ENCODE results near the gene MPC1L. TPM values are rescaled to one million over a fixed set of nuclear protein-coding genes. Genes with fewer than 3 reads are reported as not detected.

Gene MPC1L
- total RNA-seq, 3 donors from 2014 or later: not detected

DNA sequence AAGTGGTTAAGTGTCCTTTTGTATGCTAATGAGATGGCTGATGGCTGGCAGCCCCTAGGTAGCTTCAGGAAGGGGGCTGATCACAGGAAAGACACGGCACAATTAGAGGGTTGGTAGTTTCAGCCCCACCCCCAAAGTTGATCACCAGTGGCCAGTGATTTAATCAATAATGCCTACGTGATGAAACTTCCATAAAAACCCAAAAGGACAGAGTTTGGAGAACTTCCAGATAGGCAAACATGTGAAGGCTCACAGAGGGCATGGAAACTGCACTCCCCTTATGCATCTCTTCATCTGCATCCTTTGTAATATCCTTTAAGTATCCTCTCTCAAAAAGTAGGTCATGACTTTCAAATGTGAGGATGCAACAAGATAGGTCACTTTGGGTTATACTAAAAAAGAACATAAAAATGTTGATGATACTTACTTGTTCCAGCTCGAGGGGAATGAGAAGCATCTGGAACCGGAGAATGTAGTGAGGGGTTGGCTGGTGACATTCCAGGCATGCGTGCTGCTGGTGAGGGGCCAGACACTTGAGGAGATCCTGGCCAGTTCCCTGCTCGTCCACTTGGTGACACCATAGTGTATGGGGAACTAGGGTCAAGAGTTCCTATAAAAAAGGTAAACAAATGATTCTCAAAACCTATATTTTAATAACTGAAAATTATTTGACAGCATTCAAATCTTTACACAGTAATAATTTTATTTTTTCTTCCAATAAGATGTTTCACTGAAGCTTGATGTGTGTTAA, 40.8 kb downstream of the MPC1L start:
- TF ChIP-seq, protein P1, sequence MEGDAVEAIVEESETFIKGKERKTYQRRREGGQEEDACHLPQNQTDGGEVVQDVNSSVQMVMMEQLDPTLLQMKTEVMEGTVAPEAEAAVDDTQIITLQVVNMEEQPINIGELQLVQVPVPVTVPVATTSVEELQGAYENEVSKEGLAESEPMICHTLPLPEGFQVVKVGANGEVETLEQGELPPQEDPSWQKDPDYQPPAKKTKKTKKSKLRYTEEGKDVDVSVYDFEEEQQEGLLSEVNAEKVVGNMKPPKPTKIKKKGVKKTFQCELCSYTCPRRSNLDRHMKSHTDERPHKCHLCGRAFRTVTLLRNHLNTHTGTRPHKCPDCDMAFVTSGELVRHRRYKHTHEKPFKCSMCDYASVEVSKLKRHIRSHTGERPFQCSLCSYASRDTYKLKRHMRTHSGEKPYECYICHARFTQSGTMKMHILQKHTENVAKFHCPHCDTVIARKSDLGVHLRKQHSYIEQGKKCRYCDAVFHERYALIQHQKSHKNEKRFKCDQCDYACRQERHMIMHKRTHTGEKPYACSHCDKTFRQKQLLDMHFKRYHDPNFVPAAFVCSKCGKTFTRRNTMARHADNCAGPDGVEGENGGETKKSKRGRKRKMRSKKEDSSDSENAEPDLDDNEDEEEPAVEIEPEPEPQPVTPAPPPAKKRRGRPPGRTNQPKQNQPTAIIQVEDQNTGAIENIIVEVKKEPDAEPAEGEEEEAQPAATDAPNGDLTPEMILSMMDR (IDR thresholded peaks at IDR 0.05): no peak
- no peak for DNase-seq
- Histone ChIP-seq H3K4me1 (ENCODE audit: low read depth) (no peaks in the 10 kb centered on the region), H3K9me3 (no peaks in the 10 kb centered on the region), H3K4me3 (no peak overlapping the region), H3K36me3 (ENCODE audit: low read depth) (no peaks in the 10 kb centered on the region)
- intact Hi-C loops (cut with DNase I, micrococcal nuclease): loop anchor here in 1 of 2 donors (10.0 kb wide), 1 partner anchor 451 kb away; no protein-coding TSS in a partner anchor
- ATAC-seq: no peak

DNA sequence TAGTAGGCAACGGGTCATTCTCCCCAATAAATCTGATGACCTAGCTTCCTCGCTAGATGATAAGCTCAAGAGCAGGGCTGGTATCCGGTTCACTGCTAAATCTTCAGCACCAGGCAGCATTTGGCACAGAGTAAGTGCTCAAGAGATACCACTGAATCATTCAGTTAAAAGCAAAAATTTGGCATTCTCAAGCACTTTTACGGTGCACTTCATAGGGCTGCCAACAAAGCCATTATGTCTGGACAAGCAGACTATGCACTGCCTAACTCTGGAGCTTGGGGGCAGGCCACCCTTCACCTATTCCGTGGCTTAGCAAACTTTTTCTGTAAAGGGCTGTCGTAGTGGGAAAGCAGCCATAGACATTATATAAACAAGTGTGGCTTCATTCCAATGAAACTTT, 47.9 kb downstream of the MPC1L start:
- TF ChIP-seq, protein P1 (IDR thresholded peaks at IDR 0.05): no peak
- Histone ChIP-seq H3K4me1 (ENCODE audit: low read depth) (no peaks in the 10 kb centered on the region), H3K36me3 (ENCODE audit: low read depth) (no peaks in the 10 kb centered on the region), H3K9me3 (no peaks in the 10 kb centered on the region), H3K4me3 (no peak overlapping the region)
- ATAC-seq (no peak), DNase-seq (no peak)
- intact Hi-C loops (cut with DNase I, micrococcal nuclease): no loop called here

Other genes with a start within 250 kb of the MPC1L start
- gene ATP6AP2, start 42.5 kb upstream of the MPC1L start, total RNA-seq: 10 to 100 TPM; 81.1 to 94.2 (median 87.3) TPM
- gene CXorf38, start 24.1 kb downstream of the MPC1L start, total RNA-seq: 10 to 100 TPM; 11.2 to 18.9 (median 18.2) TPM
- gene MED14, start 112.1 kb downstream of the MPC1L start, total RNA-seq: 10 to 100 TPM; 49.2 to 71.8 (median 57.1) TPM